H1 (cell line): ENCODE results near the gene EEF1A2. TPM values are rescaled to one million over a fixed set of nuclear protein-coding genes. Genes with fewer than 3 reads are reported as not detected.

Experiments
- CTCF ChIA-PET: fragments of 300-600 bp; sonication (Branson Sonifier 250); formaldehyde crosslinking; loops from one replicate; lab custom pipeline; 2021; ENCODE audit not compliant: partially characterized antibody; lab: Charles Lee
- POLR2A ChIA-PET: fragments of 300-600 bp; sonication (Branson Sonifier 250); formaldehyde crosslinking; loops from one replicate; lab custom pipeline; 2021; ENCODE audit warnings: inconsistent platforms; ENCODE audit not compliant: partially characterized antibody; lab: Charles Lee
- DNase-seq, 2 experiments: peaks; one replicate each; pipeline versions ENCODE4 v3.0.0 to v3.0.0-alpha.2; 2010 to 2022; ENCODE audit warnings: low spot score in 2 of 2, low read depth in 1 of 2, mixed read lengths in 1 of 2
- FAIRE-seq: peaks from 2 replicates; lab custom pipeline; 2011; peaks lifted over from hg19 to GRCh38; lab: Jason Lieb, UNC
- H2AFZ ChIP-seq: 2 replicates; pipeline ENCODE4 v1.8.1; 2012; ENCODE audit warnings: low read length, inconsistent platforms
- H2AK5ac ChIP-seq: 2 replicates; pipeline ENCODE4 v1.6.1; 2013; ENCODE audit warnings: low read depth, low read length
- H2BK120ac ChIP-seq: replicated peaks from 2 replicates; pipeline ENCODE3; 2013; ENCODE audit warnings: low read depth, low read length, inconsistent platforms
- H2BK12ac ChIP-seq: 2 replicates; pipeline ENCODE4 v1.6.1; 2013; ENCODE audit warnings: low read depth, low read length
- H2BK15ac ChIP-seq: 2 replicates; pipeline ENCODE4 v1.6.1; 2013; ENCODE audit warnings: low read length
- H2BK20ac ChIP-seq: 2 replicates; pipeline ENCODE4 v1.6.1; 2013; ENCODE audit warnings: low read length
- H2BK5ac ChIP-seq: 2 replicates; pipeline ENCODE4 v1.6.1; 2013; ENCODE audit warnings: low read depth, low read length
- H3K14ac ChIP-seq: 2 replicates; pipeline ENCODE4 v1.6.1; 2013; ENCODE audit warnings: inconsistent platforms; ENCODE audit not compliant: insufficient read length
- H3K18ac ChIP-seq: 2 replicates; pipeline ENCODE4 v1.6.1; 2013; ENCODE audit warnings: low read length; ENCODE audit errors: extremely low read depth
- H3K23ac ChIP-seq: 2 replicates; pipeline ENCODE4 v1.6.1; 2013; ENCODE audit warnings: inconsistent platforms; ENCODE audit not compliant: insufficient read length
- H3K23me2 ChIP-seq: 2 replicates; pipeline ENCODE4 v1.6.1; 2013; ENCODE audit warnings: low read depth, low read length
- H3K27ac ChIP-seq: 2 replicates; pipeline ENCODE4 v1.6.1; 2011; ENCODE audit warnings: low read depth, low read length, inconsistent platforms
- H3K27me3 ChIP-seq, 4 experiments: replicated peaks in 1 of 4; 1 replicate in 1 of 4; 2 replicates in 3 of 4; pipeline versions ENCODE4 v1.6.1 to v1.8.1; 2011 to 2013; ENCODE audit warnings: low read length in 3 of 4, mild to moderate bottlenecking in 3 of 4, inconsistent platforms in 2 of 4, mixed read lengths in 2 of 4, moderate library complexity in 1 of 4; ENCODE audit not compliant: control insufficient read depth in 3 of 4, insufficient read depth in 3 of 4; ENCODE audit errors: extremely low read depth in 1 of 4
- H3K36me3 ChIP-seq, 4 experiments: 2 replicates each; pipeline versions ENCODE4 v1.6.1 to v1.8.1; 2011 to 2013; ENCODE audit warnings: mild to moderate bottlenecking in 4 of 4, low read length in 3 of 4, moderate library complexity in 2 of 4, control low read depth in 1 of 4, inconsistent platforms in 1 of 4; ENCODE audit not compliant: insufficient read depth in 4 of 4, control insufficient read depth in 2 of 4
- H3K4ac ChIP-seq: replicated peaks from 2 replicates; pipeline ENCODE3; 2013; ENCODE audit warnings: low read length, low read depth, mixed read lengths, inconsistent platforms; ENCODE audit not compliant: insufficient read length
- H3K4me1 ChIP-seq, 4 experiments: replicated peaks in 1 of 4; 1 replicate in 1 of 4; 2 replicates in 3 of 4; pipeline versions ENCODE4 v1.6.1 to v1.8.1; 2011 to 2013; ENCODE audit warnings: low read length in 3 of 4, inconsistent platforms in 2 of 4, mixed read lengths in 1 of 4; ENCODE audit not compliant: insufficient read depth in 4 of 4, control insufficient read depth in 3 of 4
- H3K4me2 ChIP-seq, 2 experiments: 2 replicates each; pipeline versions ENCODE4 v1.6.1 to v1.8.1; 2011 to 2013; ENCODE audit warnings: low read depth in 2 of 2, low read length in 2 of 2, control low read depth in 1 of 2, inconsistent platforms in 1 of 2, mild to moderate bottlenecking in 1 of 2; ENCODE audit not compliant: insufficient read depth in 1 of 2
- H3K4me3 ChIP-seq, 4 experiments: fragments of 200-600, 300-600 bp in 1 of 4; sonication (generic), shearing (Covaris generic), sonication (Bioruptor Twin) in 1 of 4; 2 replicates each; pipeline versions ENCODE4 v1.5.1 to v1.8.1; 2011 to 2016; ENCODE audit warnings: low read length in 4 of 4, low read depth in 3 of 4, control low read depth in 2 of 4, inconsistent platforms in 2 of 4, mild to moderate bottlenecking in 2 of 4, mixed read lengths in 1 of 4, moderate library complexity in 1 of 4; ENCODE audit not compliant: insufficient read depth in 2 of 4; ENCODE audit errors: extremely low read depth in 1 of 4
- H3K56ac ChIP-seq: replicated peaks from 2 replicates; pipeline ENCODE3; 2013; ENCODE audit warnings: low read depth, mild to moderate bottlenecking, mixed read lengths, low read length, inconsistent platforms; ENCODE audit not compliant: insufficient read length
- H3K79me1 ChIP-seq: 2 replicates; pipeline ENCODE4 v1.6.1; 2013; ENCODE audit warnings: low read depth, low read length, control low read depth
- H3K79me2 ChIP-seq, 2 experiments: 2 replicates each; pipeline versions ENCODE4 v1.6.1 to v1.8.1; 2012 to 2013; ENCODE audit warnings: low read length in 2 of 2, mild to moderate bottlenecking in 2 of 2, inconsistent platforms in 1 of 2; ENCODE audit not compliant: insufficient read depth in 2 of 2, control insufficient read depth in 1 of 2
- H3K9ac ChIP-seq, 4 experiments: replicated peaks in 1 of 4; 1 replicate in 1 of 4; 2 replicates in 3 of 4; pipeline versions ENCODE4 v1.6.1 to v1.8.1; 2011 to 2013; ENCODE audit warnings: low read depth in 3 of 4, low read length in 3 of 4, control low read depth in 2 of 4, mild to moderate bottlenecking in 2 of 4, moderate library complexity in 2 of 4, inconsistent platforms in 1 of 4; ENCODE audit errors: extremely low read depth in 1 of 4
- H3K9me3 ChIP-seq, 2 experiments: 2 replicates each; pipeline versions ENCODE4 v1.6.1 to v1.8.1; 2012 to 2013; ENCODE audit warnings: mild to moderate bottlenecking in 2 of 2, moderate library complexity in 2 of 2, control low read depth in 1 of 2, inconsistent platforms in 1 of 2, low read depth in 1 of 2, low read length in 1 of 2, mixed read lengths in 1 of 2; ENCODE audit not compliant: insufficient read depth in 2 of 2
- H4K20me1 ChIP-seq, 2 experiments: replicated peaks in 1 of 2; 2 replicates each; pipeline versions ENCODE3 to v1.8.1; 2011 to 2013; ENCODE audit warnings: inconsistent platforms in 2 of 2, low read length in 2 of 2, mild to moderate bottlenecking in 1 of 2; ENCODE audit not compliant: insufficient read depth in 2 of 2, control insufficient read depth in 1 of 2
- H4K5ac ChIP-seq: 2 replicates; pipeline ENCODE4 v1.6.1; 2013; ENCODE audit warnings: low read length, low read depth, mixed read lengths, inconsistent platforms; ENCODE audit not compliant: insufficient read length
- H4K8ac ChIP-seq: 2 replicates; pipeline ENCODE4 v1.8.0; 2013; ENCODE audit warnings: mild to moderate bottlenecking, moderate library complexity, low read length, inconsistent platforms; ENCODE audit not compliant: insufficient read depth; ENCODE audit errors: extremely low read depth
- H4K91ac ChIP-seq: replicated peaks from 2 replicates; pipeline ENCODE3; 2013; ENCODE audit warnings: low read length, mixed read lengths, inconsistent platforms; ENCODE audit not compliant: insufficient read length
- ASH2L ChIP-seq: fragments of 200-600, 300-600 bp; sonication (generic); IDR thresholded peaks from one replicate; pipeline ENCODE4 v1.7.1; 2017; ENCODE audit warnings: low read length
- CBX5 ChIP-seq: fragments of 300-800, 300-1000 bp; sonication (generic); IDR thresholded peaks from 2 replicates; pipeline ENCODE4 v1.7.1; 2016; ENCODE audit warnings: antibody characterized with exemption, low read length, low read depth
- CEBPB ChIP-seq: IDR thresholded peaks from 2 replicates; pipeline ENCODE4 v1.6.1; 2012; ENCODE audit warnings: low read depth, low read length
- CHD2 ChIP-seq: IDR thresholded peaks from 2 replicates; pipeline ENCODE4 v1.6.1; 2012; ENCODE audit warnings: low read length, improper control_type of control experiment
- GTF2F1 ChIP-seq: IDR thresholded peaks from 2 replicates; pipeline ENCODE4 v1.6.1; 2012; ENCODE audit warnings: low read depth, low read length, improper control_type of control experiment, borderline replicate concordance
- HDAC6 ChIP-seq: IDR thresholded peaks from one replicate; pipeline ENCODE4 v1.7.1; 2012; ENCODE audit warnings: low read depth, mild to moderate bottlenecking, inconsistent platforms, low read length, moderate library complexity
- SIRT6 ChIP-seq: IDR thresholded peaks from one replicate; pipeline ENCODE4 v1.7.1; 2012; ENCODE audit warnings: low read length, inconsistent platforms
- SRF ChIP-seq: IDR thresholded peaks from 2 replicates; pipeline ENCODE4 v1.6.1; 2011; ENCODE audit warnings: mild to moderate bottlenecking, low read depth, low read length, moderate library complexity
- TAF7 ChIP-seq: optimal IDR thresholded peaks from 2 replicates; pipeline ENCODE3; 2011; ENCODE audit warnings: low read depth, mild to moderate bottlenecking, inconsistent platforms, low read length, moderate library complexity, borderline replicate concordance
- USF2 ChIP-seq: IDR thresholded peaks from 2 replicates; pipeline ENCODE4 v1.6.1; 2011; ENCODE audit warnings: low read length, improper control_type of control experiment
- ZNF274 ChIP-seq: IDR thresholded peaks from 2 replicates; pipeline ENCODE4 v1.7.0; 2012; ENCODE audit warnings: low read length, borderline replicate concordance; ENCODE audit errors: extremely low read depth
- WGBS, 2 experiments: shearing (Covaris generic) in 1 of 2; methylation state at CpG; one replicate each; pipeline versions ENCODE4 v1.1.6 to v1.1.7; 2013 to 2015; ENCODE audit warnings: low lambda C conversion rate in 2 of 2, mixed read lengths in 2 of 2, inconsistent platforms in 1 of 2, low coverage in 1 of 2, missing lambda C conversion rate in 1 of 2; ENCODE audit not compliant: insufficient replicate concordance in 2 of 2, insufficient coverage in 1 of 2, insufficient read length in 1 of 2; ENCODE audit errors: extremely low coverage in 1 of 2, missing lambda C conversion rate in 1 of 2; 5-methylcytosine and 5-hydroxymethylcytosine counted together
- polyA plus RNA-seq, 7 experiments: library from polyadenylated mRNA; depleted of rRNA in 3 of 7; stranded (reverse) in 5 of 7; unstranded in 2 of 7; fragments of >200 nt in 5 of 7; fragments of 200-250 nt in 2 of 7; gene quantifications; 1 replicate in 5 of 7; 2 replicates in 1 of 7; 4 replicates in 1 of 7; pipeline versions ENCODE4 v1.2.1 to v1.2.3, GENCODE V29; 2011 to 2013; ENCODE audit warnings: missing spikeins in 2 of 7, mixed read lengths in 2 of 7
- total RNA-seq: library from RNA; stranded (reverse); fragmentation: NEBNext Ultra II Directional; extraction: Animal tissue kit (Norgen Biotek cat#: 25700); gene quantifications from 2 replicates; pipeline ENCODE4 v1.2.1, GENCODE V29; 2021

Gene EEF1A2
- total and polyA plus RNA-seq, 2 of the 8 experiments (the other 6 are each of a cell fraction or from before 2014, with no cell fraction given) = 7.4 to 25.8 TPM

GRCh38 chr20:63465380-63466249 lies 33.3 kb downstream of the EEF1A2 start:
- Histone ChIP-seq H3K18ac (no peak overlapping the region), H3K79me1 (peaks cover 50% of the 10 kb centered on the region), H2BK20ac (no peak overlapping the region), H3K56ac (no peak overlapping the region), H3K27ac (no peak overlapping the region), H3K4me2 (no peak overlapping the region), H2BK5ac (no peak overlapping the region; the same call in 1 of the 2 replicates), H3K27me3 (no peaks in the 10 kb centered on the region), H3K4me1 (peaks cover 0 to 13% (median 9%) of the 10 kb centered on the region in 4 experiments; a peak in 6 of 7 replicates), H4K91ac (no peak overlapping the region), H2BK15ac (no peak overlapping the region), H3K79me2 (peaks cover 15 to 88% of the 10 kb centered on the region in 2 experiments; a peak in 3 of 4 replicates), H4K20me1 (peaks cover 15 to 44% of the 10 kb centered on the region in 2 experiments), H2AK5ac (no peak overlapping the region), H3K14ac (no peak overlapping the region), H3K36me3 (no peaks in the 10 kb centered on the region), H2AFZ (no peak overlapping the region), H4K5ac (no peak overlapping the region), H3K23ac (no peak overlapping the region), H3K9ac (no peak overlapping the region), H3K4me3 (no peak overlapping the region), H4K8ac (peak overlapping the region; percentile 87; the same call in 1 of the 2 replicates), H2BK120ac (no peak overlapping the region), H3K9me3 (no peaks in the 10 kb centered on the region), H2BK12ac (no peak overlapping the region), H3K23me2 (no peaks in the 10 kb centered on the region; the same call in 1 of the 2 replicates), H3K4ac (no peak overlapping the region)
- POLR2A ChIA-PET = interaction anchor here (1.0 to 2.7 kb wide), 7 partner anchors 9 to 57 kb away, joined by 3 to 10 read pairs (median 5); no protein-coding TSS in a partner anchor
- FAIRE-seq (no peak), DNase-seq (no peak)
- CTCF ChIA-PET = interaction anchor here (0.6 to 4.0 kb wide), 16 partner anchors 8 to 242 kb away, joined by 3 to 21 read pairs (median 4); no protein-coding TSS in a partner anchor
- 91% methylated on average over 45 of the region's 56 CpGs; no CpG with 5 or more reads in 1 of the 2 experiments for WGBS, 2 experiments
- TF ChIP-seq HDAC6 (no peak), TAF7 (no peak), GTF2F1 (no peak), ZNF274 (no peak), SRF (no peak), CEBPB (no peak), ASH2L (no peak), SIRT6 (no peak), CBX5 (no peak), CHD2 (no peak), USF2 (no peak)
